ENCODE measurements around the gene FBLN1.
A peak's percentile ranks its signal among the peaks of the same experiment; 100 is the strongest.

Gene FBLN1

DNA sequence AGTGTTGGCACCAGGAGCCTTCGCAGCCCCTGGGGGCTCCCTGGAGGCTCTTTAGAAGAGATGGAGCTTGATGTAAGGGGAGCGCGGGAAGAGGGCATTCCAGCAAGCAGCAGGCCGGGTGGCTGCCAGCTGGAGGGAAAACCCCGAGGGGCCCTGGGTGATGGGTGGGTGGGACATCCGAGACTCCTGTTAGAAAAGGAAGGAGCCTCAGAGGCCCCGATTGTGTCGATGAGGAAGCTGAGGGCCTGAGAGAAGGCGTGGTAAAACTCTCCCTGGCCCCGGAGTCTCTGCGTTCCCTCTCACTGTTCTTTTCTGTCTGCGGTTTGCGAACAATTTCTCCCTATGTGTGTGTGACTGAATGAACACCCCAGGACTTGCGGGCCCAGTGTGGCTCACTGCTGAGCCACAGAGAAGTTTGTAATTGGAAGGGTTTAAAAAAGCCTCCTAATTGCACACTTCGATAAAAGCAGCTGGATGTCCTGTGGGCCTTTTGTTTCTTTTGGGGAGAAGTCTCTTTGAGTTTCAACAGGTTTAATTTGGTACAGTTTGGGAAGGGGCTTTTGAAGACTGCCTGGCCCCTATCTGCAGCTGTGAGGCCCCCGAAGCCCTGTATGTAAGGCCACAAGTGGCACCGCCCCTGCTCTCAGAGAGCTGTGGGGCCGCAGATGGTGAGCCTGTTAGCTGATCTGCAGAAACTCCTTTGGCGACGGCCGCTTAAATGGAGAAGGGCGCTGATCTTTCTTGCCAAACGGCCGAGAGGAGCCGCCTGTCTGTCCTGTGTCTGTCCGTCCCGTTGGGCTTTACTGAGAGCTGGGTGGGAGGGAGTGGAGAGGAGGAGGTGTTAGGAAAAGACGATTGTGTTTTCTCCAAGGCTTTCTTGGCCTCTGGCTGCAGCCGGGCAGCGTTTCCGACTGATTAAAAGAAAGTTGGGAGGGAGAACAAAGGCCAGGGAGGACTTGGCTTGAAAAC is 2.0 kb downstream of the FBLN1 start:
- peak; percentile 9 for DNase-seq

DNA sequence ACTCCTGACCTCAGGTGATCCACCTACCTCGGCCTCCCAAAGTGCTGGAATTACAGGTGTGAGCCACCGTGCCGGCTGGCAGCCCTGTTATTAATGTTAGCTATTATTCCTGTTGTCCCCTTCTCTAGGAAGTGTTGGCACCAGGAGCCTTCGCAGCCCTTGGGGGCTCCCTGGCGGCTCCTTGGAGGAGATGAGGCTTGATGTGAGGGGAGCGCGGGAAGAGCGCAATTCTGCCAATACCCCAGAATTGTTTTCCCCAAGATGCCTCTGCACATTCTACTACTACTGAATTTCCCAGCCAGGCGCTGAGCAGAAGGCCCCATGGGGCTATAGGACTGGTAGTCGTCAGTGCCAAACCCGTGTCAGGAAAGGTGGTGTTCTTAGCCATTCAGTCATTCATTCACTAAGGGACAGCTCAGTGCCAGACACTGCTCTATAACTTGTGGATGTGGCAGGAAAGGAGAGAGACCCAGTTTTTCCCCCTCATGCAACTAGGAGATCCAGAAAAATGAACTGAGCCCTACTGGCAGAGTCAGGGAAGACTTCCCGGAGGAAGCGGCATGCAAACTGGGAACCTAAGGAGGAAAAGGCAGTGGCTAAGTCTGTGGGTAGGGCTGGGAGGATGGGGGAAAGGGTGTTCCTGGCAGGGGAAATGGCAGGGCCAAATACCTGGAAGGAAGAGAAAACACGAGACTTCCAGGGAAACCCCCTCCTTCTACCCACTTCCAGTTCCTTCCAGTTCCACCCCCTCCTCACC is 3.5 kb downstream of the FBLN1 start:
- no peak for DNase-seq

DNA sequence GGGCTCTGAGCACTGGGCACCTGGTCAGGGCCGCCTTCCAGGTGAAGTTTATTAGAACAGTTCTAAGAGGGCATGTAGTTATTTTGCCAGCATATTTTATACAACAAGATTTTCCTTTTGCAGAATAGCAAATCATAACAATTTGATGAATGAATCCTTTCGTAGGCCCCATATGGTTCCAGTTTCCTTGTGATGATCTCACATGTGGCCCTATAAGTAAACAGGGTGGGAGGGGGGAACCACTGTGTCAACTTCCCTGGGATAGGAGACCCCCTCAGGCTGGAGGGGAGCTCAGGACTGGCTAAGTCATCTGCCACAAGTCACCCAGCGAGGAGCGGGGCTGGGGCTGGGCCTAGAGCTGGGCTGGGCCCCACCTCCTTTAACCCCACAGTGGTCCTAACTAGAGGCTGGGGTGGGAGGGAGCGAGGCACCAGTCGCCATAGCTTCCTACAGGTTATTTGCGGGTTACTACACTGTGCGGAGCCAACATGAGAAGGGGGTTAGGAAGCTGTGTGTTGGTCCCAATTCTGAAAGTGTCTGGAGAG is 4.2 kb downstream of the FBLN1 start:
- DNase-seq = no peak

DNA sequence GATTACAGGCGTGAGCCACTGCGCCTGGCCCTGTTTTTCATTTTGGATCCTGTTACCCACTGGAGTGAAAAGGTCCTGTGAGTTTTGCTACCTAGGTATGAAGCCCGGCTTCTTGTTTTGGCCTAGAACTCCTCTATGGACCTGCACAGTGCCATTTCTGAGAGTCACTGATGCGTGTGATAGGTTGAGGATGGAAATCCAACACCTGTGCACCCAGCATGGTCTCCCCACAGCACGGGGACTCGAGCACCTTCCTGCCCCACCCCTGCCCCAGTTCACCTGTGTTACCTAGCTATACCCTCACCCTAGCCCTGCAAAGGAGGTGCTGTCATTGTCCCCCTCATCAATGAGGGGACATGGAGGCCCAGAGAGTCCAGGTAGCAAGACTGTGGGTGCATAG is 5.1 kb downstream of the FBLN1 start:
- no peak for DNase-seq

DNA sequence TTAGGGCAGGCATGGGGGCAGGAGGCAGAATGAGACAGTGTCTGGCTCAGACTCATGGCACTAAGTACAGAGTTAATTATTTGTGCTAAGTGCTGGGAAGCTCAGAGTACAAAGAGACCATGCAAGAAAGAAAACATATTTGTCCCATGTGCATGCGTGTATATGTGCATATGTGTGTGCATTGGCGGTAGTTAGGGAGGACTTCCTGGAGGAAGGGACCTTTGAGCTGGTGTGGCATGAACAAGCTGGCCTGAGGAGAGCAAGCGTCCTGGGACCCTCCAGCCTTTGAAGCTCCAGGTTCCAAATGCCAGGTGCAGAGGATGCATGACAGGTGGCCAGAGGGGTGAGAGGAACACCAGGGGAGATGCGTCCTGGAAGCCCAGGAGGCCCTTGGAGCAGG is 6.1 kb downstream of the FBLN1 start:
- no peak for DNase-seq

DNA sequence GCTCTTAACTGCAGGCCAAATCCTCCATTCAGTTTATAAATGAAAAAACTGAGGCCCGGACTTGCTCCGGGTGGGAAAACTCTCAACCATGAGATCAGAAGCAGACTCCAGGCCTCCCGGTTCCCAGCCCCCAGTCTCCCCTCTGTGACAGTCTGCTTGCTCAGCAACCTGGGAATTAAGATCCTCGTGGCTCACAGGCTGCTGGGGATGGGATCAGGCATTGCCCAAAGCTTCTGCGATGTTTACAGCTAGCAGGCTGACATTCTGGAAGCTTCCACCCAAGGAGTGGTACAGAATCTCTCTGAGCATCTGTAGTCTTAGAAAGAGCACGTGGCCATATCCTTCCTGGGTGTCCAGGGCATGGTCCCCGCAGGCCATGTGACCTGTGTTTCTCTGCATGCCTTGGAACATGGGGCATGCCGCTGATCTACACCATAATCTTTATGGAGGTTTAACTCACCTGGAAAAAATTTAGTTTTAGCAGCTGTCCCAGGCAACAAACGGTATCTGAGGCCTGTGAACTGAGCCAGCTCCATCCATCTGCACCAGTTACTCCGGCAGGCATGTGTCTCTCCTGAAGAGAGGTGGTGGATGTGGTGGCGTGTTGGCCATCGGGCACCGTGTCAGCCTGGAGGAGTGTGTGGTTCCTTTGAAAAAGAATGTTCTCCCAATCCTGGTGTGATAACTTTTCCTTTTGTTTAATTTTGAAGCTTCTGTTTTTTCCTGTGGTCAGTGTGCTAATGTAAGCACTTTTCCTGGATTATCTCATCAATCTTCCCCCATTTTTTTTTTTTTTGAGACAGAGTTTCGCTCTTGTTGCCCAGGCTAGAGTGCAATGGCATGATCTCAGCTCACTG is 7.9 kb downstream of the FBLN1 start:
- DNase-seq = no peak

DNA sequence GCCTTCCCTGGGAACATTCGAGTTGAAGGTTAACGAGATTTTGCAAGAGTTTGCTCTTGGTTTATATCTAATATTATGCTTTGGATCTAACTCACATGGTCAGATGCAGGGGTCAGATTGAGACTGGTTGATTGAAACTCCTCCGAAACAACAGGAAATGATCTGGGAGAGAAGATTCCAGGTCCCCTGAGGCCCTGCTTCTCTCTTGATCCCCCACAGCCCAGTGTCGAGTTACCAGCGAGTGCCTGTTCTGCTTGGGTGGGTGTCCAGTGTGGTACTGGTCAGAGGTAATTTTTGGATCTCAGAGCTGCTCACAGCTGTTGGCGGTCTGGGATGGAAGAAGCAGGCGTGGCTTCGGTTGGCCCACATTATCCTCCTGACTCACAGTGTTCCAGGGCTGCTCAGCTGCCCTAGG is 9.2 kb downstream of the FBLN1 start:
- no peak for DNase-seq

DNA sequence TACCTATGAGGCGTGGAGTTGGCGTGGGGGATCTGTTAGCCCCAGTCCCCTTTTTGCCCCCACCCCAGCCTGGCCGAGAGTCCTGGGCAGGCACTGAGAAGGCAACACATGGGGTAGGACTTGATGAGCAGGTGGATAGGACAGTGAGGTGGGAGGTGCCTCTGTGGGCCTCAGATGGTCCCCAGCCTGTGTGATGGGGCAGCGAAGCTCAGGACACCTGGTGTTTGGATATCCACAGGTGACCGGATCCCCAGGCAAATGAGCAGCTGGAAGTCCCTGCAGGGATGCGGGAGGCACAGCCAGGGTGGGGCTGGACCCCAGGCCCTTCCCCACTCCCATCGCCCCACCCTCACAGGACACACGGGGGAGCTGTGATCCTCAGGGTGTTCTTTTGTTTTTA is 9.7 kb downstream of the FBLN1 start:
- no peak for DNase-seq

DNA sequence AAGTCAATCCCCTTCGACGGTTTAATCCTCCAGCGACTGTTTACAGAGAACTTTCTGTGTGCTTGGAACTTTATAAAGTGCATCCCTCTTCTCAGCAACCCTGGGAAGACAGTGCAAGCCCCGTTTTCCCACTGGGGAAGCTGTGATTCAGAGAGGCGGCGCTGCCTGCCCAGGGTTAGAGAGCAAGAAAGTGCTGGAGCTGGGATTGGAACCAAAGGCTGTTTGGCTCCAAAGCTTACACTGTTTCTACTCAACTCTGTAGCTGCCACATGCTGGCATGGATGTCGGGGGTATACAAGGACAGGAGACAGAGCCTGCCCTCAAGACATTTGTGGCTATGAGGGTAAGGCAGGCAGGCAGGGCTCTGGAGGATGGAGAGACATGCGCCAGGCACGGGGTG is 13.0 kb downstream of the FBLN1 start:
- DNase-seq = no peak

DNA sequence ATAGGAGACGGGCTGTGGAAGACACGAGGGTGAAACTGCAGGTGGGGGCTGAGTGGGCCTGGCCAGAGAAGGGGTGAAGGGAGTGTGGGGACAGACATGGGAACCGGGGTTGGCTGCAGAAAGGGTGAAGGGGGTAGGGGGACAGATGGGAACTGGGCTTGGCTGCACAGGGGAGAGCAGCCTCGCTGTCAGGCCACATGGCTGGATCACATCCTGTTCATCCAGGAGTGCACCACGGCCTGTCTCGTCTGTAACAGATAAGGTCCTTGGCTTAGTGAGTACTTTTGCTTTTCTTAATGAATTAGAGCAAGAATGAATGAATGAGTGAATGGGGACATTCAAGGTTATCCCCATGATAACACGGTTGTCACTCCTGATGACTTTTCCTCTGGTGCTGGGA is 13.5 kb downstream of the FBLN1 start:
- no peak for DNase-seq

DNA sequence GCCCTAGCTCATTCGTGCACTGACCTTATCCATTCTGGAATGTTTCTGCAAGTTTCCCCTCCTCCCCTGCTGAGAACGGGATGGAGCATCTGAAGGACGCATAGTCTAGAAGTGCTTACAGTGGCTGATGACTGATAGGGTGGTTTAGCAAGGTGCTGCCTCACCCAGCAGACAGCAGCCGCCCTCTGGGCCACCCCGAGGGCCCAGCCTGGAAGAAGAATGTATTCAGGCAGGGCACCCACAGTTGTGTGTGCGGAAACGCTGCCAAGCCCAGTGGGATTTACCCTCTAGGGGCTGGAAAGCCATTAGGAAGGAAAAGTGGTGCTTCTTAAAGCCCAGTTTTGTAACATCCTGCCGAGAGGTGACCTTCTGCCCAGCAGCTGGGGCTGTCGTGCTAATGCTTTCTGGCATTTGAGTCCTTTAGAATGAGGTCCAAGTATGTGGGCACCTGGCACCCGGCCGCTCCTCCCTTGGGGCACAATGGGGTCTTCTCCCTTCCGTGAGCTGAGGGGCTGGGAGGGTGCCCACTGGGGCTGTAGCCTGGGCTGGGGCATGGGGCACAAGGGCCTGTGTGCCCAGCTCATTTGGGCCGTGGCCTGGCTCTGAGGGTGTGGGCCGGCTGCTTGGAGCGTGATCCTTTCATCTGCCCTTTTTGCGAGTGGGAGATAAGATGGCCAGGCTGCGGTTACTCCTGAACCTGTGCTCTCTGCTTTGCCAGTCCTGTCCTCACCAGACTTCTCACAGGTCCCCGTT is 14.4 kb downstream of the FBLN1 start:
- no peak for DNase-seq

DNA sequence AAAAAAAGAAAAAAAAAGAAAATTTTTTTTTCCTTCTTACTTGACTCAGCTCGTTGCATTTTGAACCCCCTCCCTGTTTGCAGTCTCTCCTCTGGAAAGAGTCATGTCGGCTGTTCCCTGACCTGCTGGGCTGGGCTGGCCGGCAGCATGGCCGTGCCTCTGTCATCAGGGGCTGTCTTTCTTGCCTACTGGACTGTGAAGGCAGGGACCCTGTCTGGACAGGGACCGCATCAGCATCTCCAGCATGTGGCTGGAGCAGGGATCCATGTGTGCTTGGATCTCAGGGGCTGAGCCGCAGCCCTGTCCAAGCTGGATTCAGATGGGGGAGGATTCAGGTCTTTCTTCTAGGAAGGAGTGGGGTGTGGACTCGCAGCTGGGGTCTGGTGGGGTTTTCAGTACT is 15.5 kb downstream of the FBLN1 start:
- DNase-seq = no peak

DNA sequence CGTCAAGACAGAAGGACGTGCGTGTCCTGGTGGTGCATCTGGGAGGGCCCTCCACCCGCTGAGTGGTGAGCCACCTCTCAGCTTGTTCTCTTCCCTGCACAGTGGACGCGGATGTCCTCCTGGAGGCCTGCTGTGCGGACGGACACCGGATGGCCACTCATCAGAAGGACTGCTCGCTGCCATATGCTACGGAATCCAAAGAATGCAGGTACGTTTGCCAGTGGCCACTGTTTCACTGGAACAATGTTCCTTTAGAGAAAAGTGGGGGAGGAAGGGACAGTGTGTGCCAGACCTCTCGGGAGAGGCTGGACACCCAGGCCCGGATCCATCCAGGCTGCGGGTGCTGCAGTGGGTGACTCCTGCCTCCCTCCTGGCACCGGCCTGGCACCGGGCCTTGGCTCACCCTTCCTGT is 15.9 kb downstream of the FBLN1 start:
- no peak for DNase-seq

DNA sequence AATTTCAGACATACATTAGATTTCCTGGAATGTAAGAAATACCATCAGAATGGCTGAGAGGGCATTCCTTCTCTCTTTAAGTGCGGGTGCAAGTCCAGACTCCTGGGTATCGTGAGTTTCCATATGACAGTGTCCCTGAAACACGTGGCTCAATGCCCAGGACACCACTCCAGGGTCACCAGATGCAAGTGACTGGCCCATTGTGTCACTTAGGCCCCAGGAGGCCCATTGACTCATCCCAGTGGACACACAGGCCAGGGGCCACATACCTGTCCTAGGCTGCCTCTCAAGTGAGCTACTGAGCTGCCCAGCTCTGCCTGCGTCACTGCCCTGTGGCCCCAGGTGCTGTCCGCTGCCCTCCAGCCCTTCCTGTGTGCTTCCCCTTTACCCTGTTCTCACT is 18.5 kb downstream of the FBLN1 start:
- no peak for DNase-seq

DNA sequence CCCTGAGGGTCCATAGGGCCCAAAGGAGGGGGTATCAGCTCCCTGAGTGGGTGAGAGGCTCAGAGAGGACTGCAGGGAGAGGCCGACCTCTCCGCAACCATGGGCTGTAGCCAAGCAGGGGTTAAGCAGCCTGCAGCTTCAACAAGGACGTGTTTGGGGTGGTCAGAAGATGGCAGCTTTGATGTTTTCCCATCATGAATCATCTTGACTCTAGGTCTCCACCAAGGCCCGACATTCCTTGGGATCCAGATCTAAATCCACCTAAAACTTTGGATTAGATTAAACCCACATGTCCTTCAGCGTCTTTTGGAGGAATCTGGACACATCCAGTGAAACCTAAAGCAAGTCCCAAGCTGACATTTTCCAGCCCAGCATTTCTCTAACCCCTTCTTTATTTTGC is 19.8 kb downstream of the FBLN1 start:
- DNase-seq = no peak

DNA sequence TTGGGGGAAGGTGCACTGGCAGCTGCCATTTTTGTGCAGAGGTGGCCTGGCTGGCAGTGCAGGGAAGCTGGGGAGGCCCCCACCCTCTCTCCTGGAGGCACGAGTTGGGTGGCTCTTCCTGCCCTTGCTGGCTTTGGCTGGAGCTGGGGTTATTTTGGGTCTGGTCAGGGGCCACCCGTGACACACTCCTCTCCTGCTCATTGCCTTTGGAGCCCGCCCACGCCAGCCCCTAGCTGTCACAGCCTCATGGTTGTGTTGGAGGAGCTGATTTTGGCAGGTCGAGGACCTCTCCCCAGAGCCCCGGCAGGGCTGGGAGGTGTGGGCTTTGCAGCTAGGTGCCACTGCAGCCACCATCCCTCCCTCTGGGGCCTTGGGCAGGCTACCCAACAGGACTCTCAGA is 21.5 kb downstream of the FBLN1 start:
- DNase-seq = no peak

DNA sequence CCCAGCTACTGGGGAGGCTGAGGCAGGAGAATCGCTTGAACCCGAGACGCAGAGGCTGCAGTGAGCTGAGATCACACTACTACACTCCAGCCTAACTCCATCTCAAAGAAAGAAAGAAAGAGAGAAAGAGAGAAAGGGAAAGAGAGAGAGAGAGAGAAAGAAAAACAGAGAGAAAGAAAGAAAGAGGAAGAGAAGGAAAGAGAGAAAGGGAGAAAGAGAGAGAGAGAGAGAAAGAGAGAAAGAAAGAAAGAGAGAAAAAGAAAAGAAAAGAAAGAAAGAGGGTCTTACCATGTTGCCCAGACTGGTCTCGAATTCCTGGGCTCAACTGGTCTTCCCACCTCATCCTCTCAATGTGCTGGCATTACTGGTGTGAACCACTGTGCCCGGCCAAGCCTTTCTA is 22.3 kb downstream of the FBLN1 start:
- no peak for DNase-seq

DNA sequence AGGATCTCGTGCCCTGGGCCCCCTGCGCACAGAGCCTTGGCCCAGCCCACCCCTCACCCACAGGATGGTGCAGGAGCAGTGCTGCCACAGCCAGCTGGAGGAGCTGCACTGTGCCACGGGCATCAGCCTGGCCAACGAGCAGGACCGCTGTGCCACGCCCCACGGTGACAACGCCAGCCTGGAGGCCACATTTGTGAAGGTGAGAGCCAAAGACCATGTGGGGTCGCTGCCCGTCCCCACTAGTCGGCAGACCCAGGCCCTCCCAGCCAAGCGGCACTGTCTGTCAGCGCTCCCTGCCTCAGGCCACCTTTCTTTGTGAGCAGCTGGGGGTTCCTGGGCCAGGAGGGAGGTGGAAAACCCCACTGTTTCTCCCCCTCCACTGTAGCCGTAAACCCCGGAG is 22.8 kb downstream of the FBLN1 start:
- no peak for DNase-seq

DNA sequence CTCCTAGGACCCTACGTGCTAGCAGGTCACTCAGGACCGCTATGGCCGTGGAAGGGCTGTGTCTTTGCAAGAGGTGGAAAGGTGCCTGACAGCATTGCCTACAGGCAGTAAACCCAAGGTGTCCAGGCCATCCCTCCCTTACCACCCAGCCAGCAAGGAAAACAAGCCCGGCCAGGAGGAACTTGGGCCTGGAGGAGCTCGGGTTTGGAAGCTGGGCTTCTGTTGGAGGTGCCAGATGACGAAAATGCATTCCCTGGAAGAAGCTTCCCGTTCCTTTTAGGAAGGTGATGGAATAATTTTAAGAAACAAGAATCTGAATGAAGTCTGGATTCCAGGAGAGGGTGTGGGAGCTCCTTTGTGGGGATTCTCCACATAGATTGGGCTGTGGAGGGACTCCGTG is 23.6 kb downstream of the FBLN1 start:
- no peak for DNase-seq

DNA sequence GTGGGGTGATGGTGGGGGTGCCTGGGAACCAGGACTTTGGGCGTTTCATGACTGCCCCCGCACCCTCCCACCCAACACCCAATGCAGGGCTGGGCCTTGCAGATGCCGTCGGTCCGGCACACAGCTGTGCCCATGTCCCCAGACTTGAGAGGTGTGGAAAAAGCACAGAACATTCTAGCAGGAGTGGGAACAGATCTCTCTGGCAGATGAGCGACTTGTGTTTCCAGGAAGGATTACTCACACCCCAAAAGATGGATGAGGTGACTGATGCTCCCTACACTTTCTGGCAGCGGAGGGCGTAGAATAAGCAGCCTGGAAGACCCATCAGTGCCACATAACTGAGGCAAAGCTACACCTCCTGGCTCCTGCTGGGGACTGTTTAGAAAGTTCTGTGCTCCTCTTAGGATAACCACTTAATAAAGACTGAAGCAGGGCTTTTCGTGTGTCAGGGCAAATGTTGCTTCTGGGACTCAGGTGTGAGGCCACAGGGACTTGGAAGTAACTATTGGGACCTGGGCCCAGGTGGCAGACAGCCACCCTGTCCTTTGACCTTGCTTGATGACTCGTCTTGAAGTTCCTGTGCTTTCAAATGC is 24.2 kb downstream of the FBLN1 start:
- DNase-seq = no peak

DNA sequence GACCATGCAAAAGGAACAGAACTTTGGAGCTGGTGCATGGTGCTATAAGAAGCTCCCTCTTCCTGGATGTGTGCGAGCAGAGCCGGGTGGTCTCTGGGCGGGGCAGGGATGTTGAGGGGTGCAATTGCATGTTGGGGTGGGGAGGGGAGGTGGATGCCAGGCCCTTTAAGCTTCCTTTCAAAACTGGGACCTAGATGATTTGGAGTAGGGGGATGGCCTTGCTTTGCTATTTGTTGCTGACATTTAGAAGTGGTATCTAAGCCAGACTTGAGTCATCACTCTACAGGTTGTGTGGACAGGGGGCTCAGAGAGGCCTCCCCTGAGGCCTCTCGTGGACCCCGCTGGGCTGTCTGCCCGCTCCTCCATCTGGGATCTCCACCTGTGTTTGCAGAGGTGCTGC is 24.8 kb downstream of the FBLN1 start:
- no peak for DNase-seq

DNA sequence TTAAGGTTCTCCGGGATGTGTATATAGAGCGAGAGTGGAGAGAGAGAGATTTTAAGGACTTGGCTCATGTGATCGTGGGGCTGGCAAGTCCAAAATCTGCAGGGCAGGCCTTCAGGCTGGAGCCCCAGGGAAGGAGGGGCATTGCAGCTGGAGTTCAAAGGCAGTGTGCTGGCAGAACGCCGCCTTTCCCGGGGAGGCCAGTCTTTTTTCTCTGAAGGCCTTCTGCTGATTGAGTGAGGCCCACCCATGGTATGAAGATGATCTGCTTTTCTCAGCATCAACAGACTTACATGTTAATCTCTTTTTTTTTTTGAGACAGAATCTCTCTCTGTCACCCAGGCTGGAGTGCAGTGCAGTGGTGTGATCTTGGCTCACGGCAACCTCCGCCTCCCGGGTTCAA is 25.4 kb downstream of the FBLN1 start:
- no peak for DNase-seq

Data from activated CD4-positive, alpha-beta T cell treated with anti-CD3 and anti-CD28 coated beads, Interleukin-2, Interleukin-6, amounts not matched to agents 100 ng/mL and 50 ng/mL, durations not matched to agents 16 hours and 8 hours (primary cell).